Heart left ventricle (tissue), 13 donors: ENCODE data around the gene CRMP1.

Source experiments
- POLR2A ChIP-seq, 2 donors: fragments of 450-650 bp; IDR thresholded peaks; one replicate each; pipeline ENCODE4 v1.6.1; 2017; ENCODE audit warnings: antibody characterized with exemption in 2 of 2, mild to moderate bottlenecking in 2 of 2, moderate library complexity in 2 of 2
- TF ChIP-seq, protein P1 (sequence below), 12 donors: fragments of 200-600 bp; sonication (generic) in 4 of 12; IDR thresholded peaks; one replicate each; pipeline versions ENCODE4 v1.5.0 to v1.8.0; 2018 to 2022; ENCODE audit warnings: antibody characterized with exemption in 12 of 12, mild to moderate bottlenecking in 5 of 12
- donor health status: ischemic (EF 13 %, LVEDD 7.1; RV severe dilation, severe dysfunction).
- donor health status: DM: no; HTN: yes; CAD: no.
- donor health status: DM: no; HTN: no; CAD: no.
- donor health status: ischemic (EF 25% LVEDD 6.9; RV normal size, moderate dysfunction).
- donor health status: ischemic (EF 25% LVEDD 5.7; RV mildly dilated, moderate dysfunction).
- donor health status: ischemic (EF 35%, LVEDD 5.7; RV mildly dilated, moderate dysfunction).
- donor health status: nonischemic (EF 11% LVEDD 7.7; RV severe dilation, severe dysfunction).
- donor health status: DM: yes; HTN: yes; CAD: no.
- donor health status: PGD.
- donor health status: ischemic (EF 29% LVEDD 5.4; RV normal size, mild dysfunction).
- donor health status: nonischemic (EF 23%, LVEDD 6.1; RV moderate dilation, normal function).

DNA sequence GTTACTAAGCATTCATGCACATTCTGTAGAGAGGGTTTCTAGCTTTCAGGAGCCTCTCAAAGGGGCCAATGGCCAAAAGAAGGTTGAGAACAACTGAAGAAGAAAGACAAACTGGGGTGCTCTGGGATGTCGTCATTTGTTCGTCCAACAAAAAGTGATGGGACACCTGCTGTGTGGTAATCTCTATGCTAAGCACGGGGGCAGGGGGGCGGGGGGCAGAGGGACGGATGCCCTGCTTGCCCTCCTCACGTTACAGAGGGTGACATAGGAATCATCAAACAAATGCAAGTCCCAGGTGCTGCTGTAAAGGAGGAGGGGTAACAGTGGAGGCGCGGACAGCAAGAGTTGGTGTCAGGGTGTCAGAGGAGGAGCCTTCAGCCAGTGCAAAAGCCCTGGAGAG, 12.8 kb upstream of the CRMP1 start:
- TF ChIP-seq, protein P1, sequence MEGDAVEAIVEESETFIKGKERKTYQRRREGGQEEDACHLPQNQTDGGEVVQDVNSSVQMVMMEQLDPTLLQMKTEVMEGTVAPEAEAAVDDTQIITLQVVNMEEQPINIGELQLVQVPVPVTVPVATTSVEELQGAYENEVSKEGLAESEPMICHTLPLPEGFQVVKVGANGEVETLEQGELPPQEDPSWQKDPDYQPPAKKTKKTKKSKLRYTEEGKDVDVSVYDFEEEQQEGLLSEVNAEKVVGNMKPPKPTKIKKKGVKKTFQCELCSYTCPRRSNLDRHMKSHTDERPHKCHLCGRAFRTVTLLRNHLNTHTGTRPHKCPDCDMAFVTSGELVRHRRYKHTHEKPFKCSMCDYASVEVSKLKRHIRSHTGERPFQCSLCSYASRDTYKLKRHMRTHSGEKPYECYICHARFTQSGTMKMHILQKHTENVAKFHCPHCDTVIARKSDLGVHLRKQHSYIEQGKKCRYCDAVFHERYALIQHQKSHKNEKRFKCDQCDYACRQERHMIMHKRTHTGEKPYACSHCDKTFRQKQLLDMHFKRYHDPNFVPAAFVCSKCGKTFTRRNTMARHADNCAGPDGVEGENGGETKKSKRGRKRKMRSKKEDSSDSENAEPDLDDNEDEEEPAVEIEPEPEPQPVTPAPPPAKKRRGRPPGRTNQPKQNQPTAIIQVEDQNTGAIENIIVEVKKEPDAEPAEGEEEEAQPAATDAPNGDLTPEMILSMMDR (IDR thresholded peaks at IDR 0.05): no peak
- no peak for TF ChIP-seq POLR2A (IDR thresholded peaks at IDR 0.05)
